HG03196 (cell line): ENCODE results near the gene ACTN2.
"Not testable (repeated sequence)": the region's sequence is repeated elsewhere in the genome, so short reads cannot be mapped to it uniquely, and the experiment has no call there.

ENCODE experiments used
- ATAC-seq: cut with Tn5 transposase; IDR thresholded peaks from one replicate; pipeline ENCODE4 v1.9.1; 2021; ENCODE audit not compliant: unreplicated experiment

ACTN2 gene

DNA sequence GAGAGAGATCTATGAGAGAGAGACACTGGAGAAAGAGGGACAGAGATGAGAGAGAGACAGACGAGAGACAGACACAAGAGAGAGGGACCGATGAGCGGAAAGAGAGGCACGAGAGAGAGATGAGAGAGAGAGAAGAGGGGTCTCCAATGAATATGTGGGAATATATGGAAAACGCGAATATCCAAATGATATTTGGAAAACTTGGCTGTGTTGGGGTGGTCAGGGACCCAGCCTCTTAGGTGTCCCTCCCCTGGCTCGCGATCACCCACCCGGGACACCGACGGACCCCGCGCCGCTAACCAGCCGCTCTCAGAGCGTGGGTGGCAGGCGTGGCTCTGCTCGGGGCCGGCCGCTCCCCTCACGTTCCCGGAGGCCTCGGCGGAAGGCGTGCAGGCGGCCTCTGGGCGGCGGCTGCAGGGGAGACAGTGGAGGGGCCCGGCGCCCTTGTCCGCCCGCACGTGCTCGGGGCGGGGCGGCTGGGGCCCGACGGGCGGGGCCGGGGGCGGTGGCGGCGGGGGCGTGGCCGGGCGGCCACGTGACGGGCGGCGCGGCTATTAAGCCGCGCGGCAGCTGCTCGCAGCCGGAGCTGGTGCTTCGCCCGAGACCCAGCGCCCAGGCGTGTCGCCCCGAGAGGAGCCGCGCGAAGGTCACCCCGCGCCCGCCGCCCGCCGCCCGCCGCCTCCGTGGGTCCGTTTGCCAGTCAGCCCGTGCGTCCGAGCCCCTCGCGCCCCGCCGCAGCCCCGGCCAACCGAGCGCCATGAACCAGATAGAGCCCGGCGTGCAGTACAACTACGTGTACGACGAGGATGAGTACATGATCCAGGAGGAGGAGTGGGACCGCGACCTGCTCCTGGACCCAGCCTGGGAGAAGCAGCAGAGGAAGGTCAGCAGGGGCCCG lies at the start of gene ACTN2:
ACTN2 (plus strand) TSS at position 583 of the 898 bp plus-strand sequence; CDS start at position 758, 175 bp downstream.
- no peak for ATAC-seq

DNA sequence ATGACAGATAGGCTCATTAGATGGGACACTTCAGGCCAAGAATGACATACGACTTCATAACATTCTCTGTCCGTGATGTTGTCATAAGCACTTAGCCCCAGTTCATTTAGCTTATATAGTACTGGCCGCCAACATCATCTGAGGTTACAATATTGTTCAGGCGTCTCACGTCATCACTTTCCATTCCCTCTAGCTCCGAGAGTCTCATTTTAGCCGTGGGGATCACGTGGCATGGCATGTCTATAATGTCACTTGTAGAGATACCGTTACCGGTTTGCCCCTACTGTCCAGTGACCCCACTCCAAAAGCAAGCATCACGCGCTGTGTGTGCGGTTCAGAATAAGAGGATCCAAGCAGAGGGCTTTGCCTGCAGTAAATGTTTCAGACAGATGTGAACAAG lies 47.4 kb upstream of the ACTN2 start:
- ATAC-seq: no peak

GRCh38 chr1:236639686-236640085 lies 46.6 kb upstream of the ACTN2 start:
- ATAC-seq: no peak

DNA sequence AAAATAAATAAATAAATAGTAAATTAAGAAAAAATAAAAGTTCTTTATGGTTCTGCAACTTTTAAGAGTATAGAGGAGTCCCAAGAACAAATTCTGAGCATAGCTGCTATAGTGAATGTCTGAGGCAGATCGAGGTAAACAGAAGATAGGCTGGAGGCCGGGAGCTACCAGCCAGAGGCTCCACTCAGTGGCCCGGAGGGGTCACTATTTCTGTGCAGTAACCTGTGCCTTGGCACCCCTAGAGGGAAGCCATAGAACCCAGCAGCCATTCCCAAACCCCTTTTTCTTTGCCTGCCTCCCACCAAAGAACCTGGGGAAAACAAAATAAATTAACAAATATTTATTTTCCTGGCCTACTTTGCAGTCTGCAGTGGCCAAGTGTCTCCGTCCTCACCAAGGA lies 43.5 kb upstream of the ACTN2 start:
- ATAC-seq: no peak

DNA sequence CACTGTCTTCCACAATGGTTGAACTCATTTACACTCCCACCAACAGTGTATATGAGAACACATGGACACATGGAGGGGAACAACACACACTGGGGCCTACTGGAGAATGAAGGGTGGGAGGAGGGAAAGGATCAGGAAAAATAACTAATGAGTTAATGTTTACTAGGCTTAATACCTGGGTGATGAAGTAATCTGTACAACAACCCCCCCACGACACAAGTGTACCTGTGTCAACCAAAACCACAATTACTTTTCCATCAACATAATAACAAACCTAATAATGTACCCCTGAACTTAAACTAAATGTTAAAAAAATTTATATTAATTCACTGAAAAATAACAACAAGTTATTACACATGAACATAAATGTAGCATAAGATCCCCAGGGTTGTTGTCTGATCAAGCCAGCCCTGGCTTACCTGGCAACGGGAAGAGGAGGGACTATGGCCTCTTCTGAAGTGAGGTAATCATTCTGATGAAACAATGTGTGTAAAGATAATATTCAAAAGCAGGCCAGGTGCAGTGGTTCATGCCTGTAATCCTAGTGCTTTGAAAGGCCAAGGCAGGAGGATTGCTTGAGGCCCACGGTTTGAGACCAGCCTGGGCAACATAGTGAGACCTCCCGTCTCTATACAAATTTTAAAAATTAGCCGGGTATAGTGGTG lies 41.2 kb upstream of the ACTN2 start:
- ATAC-seq: no peak

- no peak for ATAC-seq
Measured at GRCh38 chr1:236654511-236654910, 31.8 kb upstream of the ACTN2 start.

GRCh38 chr1:236654957-236655356 lies 31.3 kb upstream of the ACTN2 start:
- no peak for ATAC-seq

DNA sequence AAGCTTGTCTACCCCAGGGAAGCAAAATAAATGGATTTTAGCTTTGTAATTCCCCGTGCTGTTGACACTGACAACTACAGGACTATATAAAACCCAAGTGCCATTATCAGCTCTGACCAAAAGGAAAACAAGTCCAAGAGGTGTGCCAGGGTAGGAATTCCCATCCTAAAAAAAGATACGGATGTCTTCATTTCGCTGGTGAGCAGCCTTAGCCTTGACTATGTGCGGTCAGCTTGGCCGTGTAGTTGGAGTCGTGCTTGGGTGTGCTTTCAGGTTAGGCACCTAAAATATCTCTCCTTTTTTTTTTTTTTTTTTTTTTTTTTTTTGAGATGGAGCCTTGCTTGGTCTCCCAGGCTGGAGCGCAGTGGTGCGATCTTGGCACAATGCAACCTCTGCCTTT lies 28.9 kb upstream of the ACTN2 start:
- no peak for ATAC-seq

DNA sequence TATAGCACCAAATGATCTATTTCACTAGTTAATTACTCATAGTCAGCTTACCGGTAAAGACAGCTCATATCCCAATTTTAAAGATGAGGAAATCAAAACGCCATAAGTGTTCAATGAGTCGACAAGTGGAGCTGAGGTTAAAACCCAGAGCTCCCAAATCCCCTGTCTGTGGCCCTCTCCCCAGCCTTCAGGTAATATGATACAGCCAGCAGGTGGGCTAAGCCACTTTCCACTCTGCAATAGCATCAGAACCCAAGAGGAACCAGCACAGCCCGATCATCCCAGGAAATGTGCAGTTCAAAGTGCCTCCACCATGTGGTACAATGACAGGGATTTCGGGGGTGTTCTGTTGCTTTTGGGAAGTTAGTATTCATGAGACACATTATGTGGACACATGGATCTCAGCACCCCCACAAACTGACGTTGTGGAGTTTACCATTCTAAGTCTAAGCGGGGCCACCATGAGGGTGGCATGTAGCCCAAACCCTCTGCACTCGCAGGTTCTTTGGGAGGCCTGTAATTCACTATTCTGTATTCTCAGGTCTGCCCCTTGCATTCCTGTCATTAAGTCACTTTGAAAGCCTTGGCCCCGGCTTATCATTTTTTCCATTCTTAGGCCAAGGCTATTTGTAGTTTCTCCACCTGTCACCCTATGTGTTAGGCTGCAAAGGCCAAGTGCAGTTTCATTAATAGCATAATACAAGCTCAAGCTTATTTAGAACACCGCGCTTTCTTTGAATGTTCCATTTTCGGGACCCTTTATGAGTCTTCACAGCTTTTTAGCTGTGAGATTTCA lies 26.3 kb upstream of the ACTN2 start:
- no peak for ATAC-seq

- ATAC-seq: no peak
Measured at GRCh38 chr1:236663934-236664333, 22.4 kb upstream of the ACTN2 start.

DNA sequence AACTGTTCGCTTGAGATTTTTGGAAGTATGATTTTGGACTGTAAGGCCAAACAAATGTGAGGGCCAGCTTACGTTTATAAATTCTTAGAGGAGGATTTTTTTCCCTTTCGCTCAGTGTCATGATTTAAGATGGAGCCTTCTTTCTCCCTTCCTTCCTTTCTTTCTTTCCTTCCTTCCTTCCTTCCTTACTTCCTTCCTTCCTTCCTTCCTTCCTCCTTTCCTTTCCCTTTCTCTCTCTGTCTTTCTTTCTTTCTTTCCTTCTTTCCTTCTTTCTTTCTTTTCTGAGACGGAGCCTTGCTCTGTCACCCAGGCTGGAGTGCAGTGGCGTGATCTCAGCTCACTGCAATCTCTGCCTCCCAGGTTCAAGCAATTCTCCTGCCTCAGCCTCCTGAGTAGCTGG lies 17.4 kb upstream of the ACTN2 start:
- ATAC-seq: not testable (repeated sequence)

DNA sequence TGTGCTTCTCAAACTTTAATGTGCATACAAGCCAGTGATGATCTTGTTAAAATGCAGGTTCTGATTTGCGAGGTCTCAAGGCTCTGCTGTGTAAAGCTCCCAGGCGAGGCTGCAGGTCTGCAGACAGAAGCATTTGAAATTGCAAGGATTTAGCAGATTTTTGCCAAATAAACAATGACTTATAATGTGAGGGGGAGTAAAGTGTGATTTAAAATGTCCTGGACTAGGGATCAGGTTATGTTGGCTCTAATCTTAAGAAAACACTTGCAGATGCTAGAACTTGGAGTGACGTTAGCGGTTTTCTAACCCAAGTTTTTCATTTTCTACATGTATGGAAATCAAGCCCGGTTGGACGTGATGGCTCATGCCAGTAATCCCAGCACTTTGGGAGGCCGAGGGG lies 16.2 kb upstream of the ACTN2 start:
- ATAC-seq: no peak

DNA sequence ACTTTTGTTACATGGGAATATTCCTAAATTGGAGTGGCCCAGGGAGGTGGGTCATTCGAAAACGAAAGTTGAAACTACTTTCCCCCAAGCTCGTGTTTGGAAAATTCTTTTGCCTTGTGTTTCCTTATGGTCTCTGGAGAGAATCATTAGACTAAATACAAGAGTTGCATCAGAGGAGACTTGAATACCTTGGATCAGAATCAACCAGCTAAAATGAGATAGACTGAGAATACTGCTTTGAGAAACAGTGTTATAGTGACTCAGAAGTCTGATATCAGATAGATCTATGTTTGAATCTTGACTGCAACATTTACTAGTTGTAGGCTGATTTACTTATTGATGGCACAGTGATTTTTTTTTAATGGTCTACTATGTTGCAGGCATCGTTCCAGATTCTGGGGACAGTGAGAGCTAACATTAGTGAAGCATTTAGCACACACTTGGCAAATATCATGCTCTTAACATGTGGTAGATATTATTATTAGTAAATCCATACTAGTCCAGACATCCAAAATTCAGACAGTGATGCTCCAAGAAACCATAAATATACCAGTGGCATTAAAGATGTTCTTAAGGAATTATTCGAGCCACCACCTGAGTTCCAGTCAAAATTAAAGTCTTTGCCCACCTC lies 12.9 kb upstream of the ACTN2 start:
- ATAC-seq: no peak

- ATAC-seq: no peak
Measured at GRCh38 chr1:236677641-236678235, 8.6 kb upstream of the ACTN2 start.

- no peak for ATAC-seq
Measured at GRCh38 chr1:236681219-236681618, 5.1 kb upstream of the ACTN2 start.

GRCh38 chr1:236685205-236685916 lies 938 bp upstream of the ACTN2 start:
- ATAC-seq: no peak

DNA sequence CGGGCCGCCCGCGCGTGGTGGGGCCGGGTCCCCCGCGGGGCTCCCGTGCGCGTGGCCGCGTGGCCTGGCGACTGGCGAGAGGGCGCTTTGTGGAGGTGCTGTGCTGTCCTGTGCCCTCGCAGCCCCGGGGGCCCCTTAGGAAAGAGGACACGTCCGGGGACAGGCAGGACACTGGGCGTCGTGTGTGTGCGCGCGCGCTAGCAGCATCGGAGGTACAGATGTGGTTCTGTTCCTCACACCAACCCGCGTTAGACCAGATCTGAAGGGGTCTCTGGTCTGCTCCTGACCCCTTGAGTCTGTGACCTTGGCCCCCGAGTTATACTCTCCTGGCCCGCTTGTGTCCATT lies 489 bp downstream of the ACTN2 start:
- no peak for ATAC-seq

DNA sequence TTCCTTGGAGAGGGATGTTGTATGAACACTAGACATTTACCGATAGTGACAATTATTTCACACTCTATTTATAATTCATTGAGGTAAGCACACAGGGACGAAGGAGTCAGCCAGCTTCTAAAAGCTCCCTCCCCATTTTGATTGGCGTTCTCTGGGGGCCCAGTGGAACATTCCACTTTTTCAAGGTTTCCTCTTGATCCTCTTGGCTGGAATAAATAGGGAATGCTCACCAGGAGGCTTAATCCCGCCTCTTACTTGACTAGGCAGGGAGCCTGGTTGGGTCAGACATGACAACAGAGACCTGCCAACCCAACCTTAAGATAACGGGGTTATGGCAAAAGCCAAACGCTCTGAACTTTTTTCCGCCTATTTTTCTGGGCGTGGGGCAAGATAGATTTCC lies 974 bp downstream of the ACTN2 start:
- no peak for ATAC-seq

GRCh38 chr1:236688705-236689104 lies 2.4 kb downstream of the ACTN2 start:
- no peak for ATAC-seq
